K562 (cell line): ENCODE measurements around the gene SERTAD1. TPM values are rescaled to one million over a fixed set of nuclear protein-coding genes. Genes with fewer than 3 reads are reported as not detected.

Experiments
- ATF7 ChIP-seq: fragments of 450-650 bp; IDR thresholded peaks from 2 replicates; pipeline ENCODE4 v1.7.1; 2014; ENCODE audit warnings: mild to moderate bottlenecking, moderate library complexity
- CHD2 ChIP-seq: IDR thresholded peaks from 2 replicates; pipeline ENCODE4 v1.6.1; 2011; ENCODE audit warnings: low read depth, low read length
- DDX20 ChIP-seq: fragments of 450-650 bp; IDR thresholded peaks from 2 replicates; pipeline ENCODE4 v1.6.1; 2016; ENCODE audit warnings: missing genetic modification characterization, low read depth, mild to moderate bottlenecking, missing compliant biosample characterization, moderate library complexity
- E2F5 ChIP-seq: sonication (generic); formaldehyde crosslinking; IDR thresholded peaks from 2 replicates; pipeline ENCODE4 v1.8.0; 2022; ENCODE audit warnings: mild to moderate bottlenecking, missing genetic modification reagents
- FOXA1 ChIP-seq: fragments of 450-650 bp; IDR thresholded peaks from 2 replicates; pipeline ENCODE4 v1.6.1; 2016; ENCODE audit warnings: mild to moderate bottlenecking, borderline replicate concordance
- L3MBTL2 ChIP-seq: fragments of 450-650 bp; IDR thresholded peaks from 2 replicates; pipeline ENCODE4 v1.6.1; 2016; ENCODE audit warnings: mild to moderate bottlenecking, moderate library complexity
- NCOA4 ChIP-seq: fragments of 450-650 bp; IDR thresholded peaks from 2 replicates; pipeline ENCODE4 v1.6.1; 2018; ENCODE audit warnings: mild to moderate bottlenecking; ENCODE audit not compliant: partially characterized antibody
- NR2C2 ChIP-seq, 2 experiments: fragments of 200-800 bp in 1 of 2; sonication (Bioruptor generic) in 1 of 2; sonication (generic) in 1 of 2; formaldehyde crosslinking in 1 of 2; IDR thresholded peaks; 2 replicates each; pipeline versions ENCODE4 v1.6.1 to v1.8.0; 2016 to 2022; ENCODE audit warnings: mild to moderate bottlenecking in 1 of 2, missing compliant biosample characterization in 1 of 2, missing genetic modification characterization in 1 of 2, missing genetic modification reagents in 1 of 2
- NRF1 ChIP-seq, 2 experiments: fragments of 450-650 bp; IDR thresholded peaks in 1 of 2; conservative IDR thresholded peaks in 1 of 2; 2 replicates each; pipeline ENCODE4 v1.6.1; 2014; ENCODE audit warnings: mild to moderate bottlenecking in 2 of 2
- PHB2 ChIP-seq: fragments of 450-650 bp; IDR thresholded peaks from 2 replicates; pipeline ENCODE4 v1.6.1; 2017; ENCODE audit warnings: low read depth
- PTBP1 ChIP-seq: fragments of 200-400 bp; formaldehyde crosslinking; IDR thresholded peaks from 2 replicates; pipeline ENCODE4 v1.6.1; 2017; ENCODE audit warnings: low read depth, low read length
- PTTG1 ChIP-seq: fragments of 450-650 bp; IDR thresholded peaks from 2 replicates; pipeline ENCODE4 v1.6.1; 2016; ENCODE audit warnings: low read depth, mild to moderate bottlenecking, missing genetic modification characterization, missing compliant biosample characterization
- RFX5 ChIP-seq: IDR thresholded peaks from 2 replicates; pipeline ENCODE4 v1.6.1; 2011; ENCODE audit warnings: low read depth, mild to moderate bottlenecking, improper control_type of control experiment, low read length
- SRSF7 ChIP-seq: fragments of 200-400 bp; formaldehyde crosslinking; optimal IDR thresholded peaks from 2 replicates; pipeline ENCODE3; 2017; ENCODE audit warnings: mild to moderate bottlenecking, low read depth, low read length
- TAF1 ChIP-seq: IDR thresholded peaks from 2 replicates; pipeline ENCODE4 v1.6.1; 2011; ENCODE audit warnings: mild to moderate bottlenecking, low read length, moderate library complexity; ENCODE audit not compliant: insufficient read depth, control insufficient read depth, severe bottlenecking; ENCODE audit errors: extremely low read depth
- U2AF2 ChIP-seq: fragments of 200-400 bp; formaldehyde crosslinking; optimal IDR thresholded peaks from 2 replicates; pipeline ENCODE3; 2017; ENCODE audit warnings: low read depth, mild to moderate bottlenecking, low read length
- ZBTB1 ChIP-seq: sonication (generic); formaldehyde crosslinking; IDR thresholded peaks from 2 replicates; pipeline ENCODE4 v1.8.1; 2023; ENCODE audit warnings: missing genetic modification reagents, low read depth, mild to moderate bottlenecking, borderline replicate concordance
- ZKSCAN3 ChIP-seq: fragments of 250-450 bp; sonication (Bioruptor Pico); IDR thresholded peaks from 2 replicates; pipeline ENCODE4 v1.4.0; 2020
- ZNF197 ChIP-seq: fragments of 200-800 bp; sonication (Bioruptor generic); IDR thresholded peaks from 2 replicates; pipeline ENCODE4 v1.6.1; 2016; ENCODE audit warnings: low read depth, missing genetic modification characterization, missing compliant biosample characterization
- ZNF212 ChIP-seq: fragments of 450-650 bp; formaldehyde crosslinking; IDR thresholded peaks from 2 replicates; pipeline ENCODE4 v1.4.0; 2020; ENCODE audit warnings: mild to moderate bottlenecking
- ZNF507 ChIP-seq: conservative IDR thresholded peaks from 2 replicates; pipeline ENCODE4 v1.6.1; 2017; ENCODE audit warnings: missing genetic modification characterization, missing compliant biosample characterization
- ZNF668 ChIP-seq: fragments of 250-450 bp; sonication (Bioruptor Pico); IDR thresholded peaks from 2 replicates; pipeline ENCODE4 v1.8.0; 2022; ENCODE audit warnings: mild to moderate bottlenecking, inconsistent platforms
- ZNF76 ChIP-seq: fragments of 250-450 bp; sonication (Bioruptor Pico); IDR thresholded peaks from 2 replicates; pipeline ENCODE4 v1.4.0; 2020; ENCODE audit warnings: mild to moderate bottlenecking, moderate library complexity, borderline replicate concordance
- ZNF79 ChIP-seq: fragments of 250-450 bp; sonication (Bioruptor Pico); IDR thresholded peaks from 2 replicates; pipeline ENCODE4 v1.4.0; 2020; ENCODE audit warnings: low read depth, mild to moderate bottlenecking, moderate library complexity
- polyA plus RNA-seq, 8 experiments: library from polyadenylated mRNA; depleted of rRNA in 4 of 8; stranded (reverse) in 5 of 8; unstranded in 3 of 8; fragments of >200 nt; fragmentation: Nextera tagmentation in 2 of 8; fragmentation: Illumina TruSeq in 1 of 8; extraction: Ambion mirVana in 2 of 8; extraction: Trizol in 1 of 8; gene quantifications; 2 replicates each; pipeline versions ENCODE4 v1.2.1 to v1.2.3, GENCODE V29; 2011 to 2014; ENCODE audit warnings: inconsistent platforms in 1 of 8, missing spikeins in 1 of 8
- total RNA-seq, 7 experiments: library from RNA; depleted of rRNA in 6 of 7; stranded (reverse); fragments of >200 nt in 6 of 7; fragmentation: Illumina TruSeq in 2 of 7; extraction: Trizol in 2 of 7; gene quantifications; 2 replicates each; pipeline versions ENCODE4 v1.2.1 to v1.2.3, GENCODE V29; 2011 to 2021; ENCODE audit warnings: low replicate concordance in 1 of 7
- TF ChIP-seq, protein P1 (sequence below): fragments of 450-650 bp; formaldehyde crosslinking; IDR thresholded peaks from 2 replicates; pipeline ENCODE4 v1.4.0; 2020; ENCODE audit warnings: mild to moderate bottlenecking, moderate library complexity

Gene SERTAD1
- total and polyA plus RNA-seq, 9 of the 15 experiments (the other 6 are each of a cell fraction or from before 2014, with no cell fraction given), result 0.15 to 8.7 (median 4.9) TPM

- TF ChIP-seq, protein P1, sequence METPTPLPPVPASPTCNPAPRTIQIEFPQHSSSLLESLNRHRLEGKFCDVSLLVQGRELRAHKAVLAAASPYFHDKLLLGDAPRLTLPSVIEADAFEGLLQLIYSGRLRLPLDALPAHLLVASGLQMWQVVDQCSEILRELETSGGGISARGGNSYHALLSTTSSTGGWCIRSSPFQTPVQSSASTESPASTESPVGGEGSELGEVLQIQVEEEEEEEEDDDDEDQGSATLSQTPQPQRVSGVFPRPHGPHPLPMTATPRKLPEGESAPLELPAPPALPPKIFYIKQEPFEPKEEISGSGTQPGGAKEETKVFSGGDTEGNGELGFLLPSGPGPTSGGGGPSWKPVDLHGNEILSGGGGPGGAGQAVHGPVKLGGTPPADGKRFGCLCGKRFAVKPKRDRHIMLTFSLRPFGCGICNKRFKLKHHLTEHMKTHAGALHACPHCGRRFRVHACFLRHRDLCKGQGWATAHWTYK (CRISPR knock-in tag), result peak; percentile 27; the same call in 1 of the 2 replicates
- TF ChIP-seq NR2C2 (CRISPR knock-in tag; IDR thresholded peaks at IDR 0.05) (no peak), NR2C2 (tag; IDR thresholded peaks at IDR 0.05) (no peak), ZNF197 (CRISPR knock-in tag) (no peak), TAF1 (peak; percentile 68), L3MBTL2 (peak; percentile 57; the same call in 1 of the 2 replicates), NCOA4 (peak; percentile 11), ZNF668 (no peak), CHD2 (peak; percentile 82), ZNF79 (CRISPR knock-in tag) (no peak), ZBTB1 (0 out of 2 replicates have a peak, but pooled peaks have one; percentile 14), E2F5 (CRISPR knock-in tag) (no peak), PHB2 (peak; percentile 85), NRF1 (conservative IDR thresholded peaks at IDR 0.05 in 1 of 2, IDR thresholded peaks at IDR 0.05 in 1 of 2) (no peak; a peak in 1 of 4 replicates), FOXA1 (no peak), ATF7 (peak; percentile 60; the same call in 1 of the 2 replicates), ZNF212 (CRISPR knock-in tag) (no peak), ZNF76 (CRISPR knock-in tag) (peak; percentile 57; the same call in 1 of the 2 replicates), PTTG1 (no peak), U2AF2 (no peak), PTBP1 (no peak; the same call in 1 of the 2 replicates), DDX20 (tag) (no peak), SRSF7 (no peak), ZKSCAN3 (CRISPR knock-in tag) (no peak), RFX5 (no peak), ZNF507 (tag) (no peak)
Observed at GRCh38 chr19:40464059-40465024, 38.5 kb upstream of the SERTAD1 start (continued).
